UCSD-AML1 (cell line): ENCODE data around the gene KRTAP5-7.
A peak's percentile ranks its signal among the peaks of the same experiment; 100 is the strongest.
"Not testable (repeated sequence)": the region's sequence is repeated elsewhere in the genome, so short reads cannot be mapped to it uniquely, and the experiment has no call there.

ENCODE experiments used
- DNase-seq: peaks from one replicate; lab custom pipeline; 2025; ENCODE audit not compliant: unreplicated experiment; lab: John Stamatoyannopoulos, UW

KRTAP5-7 gene

DNA sequence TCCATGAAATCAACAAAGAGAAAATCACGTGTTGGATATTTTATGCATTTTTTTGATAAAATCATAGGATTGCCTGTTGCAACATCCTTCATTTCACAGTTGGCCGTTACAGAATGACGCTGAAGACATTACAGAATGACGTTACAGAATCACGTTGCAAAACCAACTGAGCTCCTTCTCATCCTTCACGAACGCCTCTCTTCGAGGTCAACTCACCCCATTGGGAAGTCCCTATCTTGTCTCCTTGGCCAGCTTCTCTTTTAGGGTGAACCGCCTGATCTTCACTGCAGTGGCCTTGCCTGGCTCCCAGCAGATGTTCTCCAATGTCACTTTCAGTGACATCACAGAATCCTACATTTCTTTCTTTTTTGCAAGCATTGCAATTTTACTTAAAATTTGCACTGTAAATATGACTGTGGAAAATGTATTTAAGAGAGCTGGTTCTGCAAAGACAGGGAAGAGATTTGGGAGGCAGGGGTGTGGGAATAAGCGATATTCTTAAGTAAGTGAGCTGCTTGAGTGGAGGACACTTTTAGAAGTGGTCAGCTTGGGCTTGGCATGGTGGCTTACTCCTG lies 5.1 kb downstream of the KRTAP5-7 start:
- no peak for DNase-seq

GRCh38 chr11:71534711-71535608 lies 7.9 kb downstream of the KRTAP5-7 start:
- not testable (repeated sequence) for DNase-seq

- no peak for DNase-seq
Measured at GRCh38 chr11:71535825-71536224, 8.8 kb downstream of the KRTAP5-7 start.

GRCh38 chr11:71537537-71537936 lies 10.5 kb downstream of the KRTAP5-7 start:
- no peak for DNase-seq

DNA sequence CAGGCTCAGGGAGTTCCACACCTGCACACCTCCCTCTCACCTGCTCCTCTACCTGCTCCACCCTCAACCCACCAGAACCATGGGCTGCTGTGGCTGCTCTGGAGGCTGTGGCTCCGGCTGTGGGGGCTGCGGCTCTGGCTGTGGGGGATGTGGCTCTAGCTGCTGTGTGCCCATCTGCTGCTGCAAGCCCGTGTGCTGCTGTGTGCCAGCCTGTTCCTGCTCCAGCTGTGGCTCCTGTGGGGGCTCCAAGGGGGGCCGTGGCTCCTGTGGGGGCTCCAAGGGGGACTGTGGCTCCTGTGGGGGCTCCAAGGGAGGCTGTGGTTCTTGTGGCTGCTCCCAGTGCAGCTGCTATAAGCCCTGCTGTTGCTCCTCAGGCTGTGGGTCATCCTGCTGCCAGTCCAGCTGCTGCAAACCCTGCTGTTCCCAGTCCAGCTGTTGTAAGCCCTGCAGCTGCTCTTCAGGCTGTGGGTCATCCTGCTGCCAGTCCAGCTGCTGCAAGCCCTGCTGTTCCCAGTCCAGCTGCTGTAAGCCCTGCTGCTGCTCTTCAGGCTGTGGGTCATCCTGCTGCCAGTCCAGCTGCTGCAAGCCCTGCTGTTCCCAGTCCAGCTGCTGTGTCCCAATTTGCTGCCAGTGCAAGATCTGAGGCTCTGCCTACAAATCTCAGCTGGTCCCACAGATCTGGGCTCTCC lies 11.1 kb downstream of the KRTAP5-7 start, which contains the start of gene KRTAP5-8:
Gene KRTAP5-8 (plus strand): TSS at position 49 of the 689 bp plus-strand sequence. CDS start 31 bp downstream, at position 80.
- DNase-seq, result not testable (repeated sequence)

- DNase-seq, result no peak
Measured at GRCh38 chr11:71538666-71538990, 11.6 kb downstream of the KRTAP5-7 start.

DNA sequence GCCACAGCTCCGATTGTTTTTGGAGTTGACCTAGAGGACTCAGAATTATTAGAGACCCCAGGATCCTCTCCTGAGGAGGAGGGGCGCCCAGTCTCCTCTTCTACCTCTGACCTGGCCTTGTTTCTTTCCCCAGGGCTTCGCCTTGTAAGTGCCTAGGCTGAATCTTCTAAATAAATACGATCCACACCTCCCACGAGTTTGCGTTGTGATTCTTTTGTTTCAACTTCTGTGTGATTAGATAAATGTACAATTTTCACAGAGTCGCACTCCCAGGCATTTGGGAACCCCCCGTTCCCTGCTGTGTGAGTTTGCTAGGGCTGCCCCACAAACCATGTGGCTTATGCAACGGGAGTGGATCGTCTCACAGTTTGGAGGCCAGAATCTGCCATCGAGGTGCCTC lies 11.9 kb downstream of the KRTAP5-7 start:
- DNase-seq, result no peak

- not testable (repeated sequence) for DNase-seq
Measured at GRCh38 chr11:71539971-71540370, 12.9 kb downstream of the KRTAP5-7 start.

GRCh38 chr11:71540521-71541304 lies 13.6 kb downstream of the KRTAP5-7 start:
- not testable (repeated sequence) for DNase-seq

DNA sequence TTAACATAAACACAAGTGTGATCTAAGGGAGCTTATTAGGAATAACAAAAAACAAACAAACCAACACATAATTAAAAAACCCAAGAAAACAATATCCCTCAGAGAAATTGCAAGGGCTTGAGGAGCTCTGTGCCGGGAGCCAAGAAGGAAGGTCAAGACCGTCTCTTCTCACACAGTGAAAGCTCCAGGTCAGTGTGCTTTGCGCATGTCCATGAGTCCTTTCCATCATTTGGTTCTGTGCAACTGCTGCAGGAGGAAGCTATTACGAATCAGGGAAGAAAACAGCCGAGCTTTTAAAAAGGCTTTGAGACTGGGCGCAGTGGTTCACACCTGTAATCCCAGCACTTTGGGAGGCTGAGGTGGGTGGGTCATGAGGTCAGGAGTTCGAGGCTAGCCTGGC lies 15.3 kb downstream of the KRTAP5-7 start:
- no peak for DNase-seq

DNA sequence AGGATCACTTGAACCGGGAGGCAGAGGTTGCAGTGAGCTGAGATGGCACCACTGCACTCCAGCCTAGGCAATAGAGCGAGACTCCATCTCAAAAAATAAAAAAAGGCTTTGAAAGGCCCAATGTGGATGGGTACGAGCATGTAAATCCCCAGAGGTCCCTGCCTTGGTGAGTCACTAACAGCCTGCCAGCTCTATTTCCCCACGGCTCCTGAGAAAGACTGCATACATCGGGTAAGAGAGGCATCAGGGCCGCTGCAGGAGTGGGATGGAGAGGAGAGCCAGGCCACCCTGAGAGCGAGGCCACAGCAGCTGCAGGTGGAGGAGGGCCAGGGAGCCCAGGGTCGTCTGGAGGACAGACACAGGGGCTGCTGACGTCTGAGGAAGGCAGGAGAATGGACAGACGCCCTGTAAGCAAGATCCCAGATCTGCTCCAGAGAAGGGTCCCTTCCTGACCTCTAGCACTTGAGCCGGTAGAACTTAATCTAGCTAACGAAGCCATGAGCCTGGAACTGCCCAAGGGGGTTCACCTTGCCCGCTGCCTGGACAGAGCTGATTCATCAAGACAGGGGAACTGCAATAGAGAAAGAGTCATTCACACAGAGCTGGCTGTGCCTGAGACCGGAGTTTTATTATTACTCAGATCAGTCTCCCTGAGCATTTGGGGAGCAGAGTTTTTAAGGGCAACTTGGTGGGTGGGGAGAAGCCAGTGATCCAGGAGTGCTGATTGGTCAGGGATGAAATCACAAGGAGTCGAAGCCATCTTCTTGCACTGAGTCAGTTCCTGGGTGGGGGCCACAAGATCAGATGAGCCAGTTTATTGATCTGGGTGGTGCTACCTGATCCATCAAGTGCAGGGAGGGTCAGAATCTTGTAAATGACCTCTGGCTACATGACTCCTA lies 16.1 kb downstream of the KRTAP5-7 start:
- DNase-seq, result no peak

GRCh38 chr11:71543866-71544265 lies 16.8 kb downstream of the KRTAP5-7 start:
- peak; percentile 17 for DNase-seq

DNA sequence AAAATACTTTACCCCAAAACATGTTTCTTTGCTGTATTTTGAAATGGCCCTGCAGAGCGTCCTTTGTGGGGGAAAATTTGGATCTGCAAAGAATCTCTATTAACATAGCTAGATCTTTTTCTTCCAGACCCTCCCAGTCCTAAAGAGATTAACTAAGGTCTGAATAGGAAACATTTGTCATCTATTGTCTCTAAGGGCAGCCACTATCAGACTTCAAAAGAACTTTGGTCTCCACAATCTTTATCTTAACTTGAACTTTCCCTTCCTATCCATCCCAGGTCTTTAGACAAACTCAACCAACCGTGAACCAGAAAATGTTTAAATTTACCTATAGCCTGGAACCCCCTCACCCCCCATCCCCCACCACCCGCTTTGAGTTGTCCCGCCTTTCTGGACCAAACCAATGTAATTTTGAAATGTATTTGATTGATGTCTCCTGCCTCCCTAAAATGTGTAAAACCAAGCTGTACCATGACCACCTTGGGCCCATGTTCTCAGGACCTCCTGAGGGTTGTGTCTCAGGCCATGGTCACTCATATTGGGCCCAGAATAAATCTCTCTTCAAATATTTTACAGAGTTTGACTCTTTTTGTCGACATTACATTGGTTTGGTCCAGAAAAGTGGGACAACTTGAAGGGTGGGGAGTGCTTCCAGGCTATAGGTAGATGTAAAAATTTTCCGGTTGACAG lies 17.6 kb downstream of the KRTAP5-7 start:
- DNase-seq, result no peak

GRCh38 chr11:71545405-71545966 lies 18.4 kb downstream of the KRTAP5-7 start:
- no peak for DNase-seq

GRCh38 chr11:71548120-71548519 lies 21.1 kb downstream of the KRTAP5-7 start, which contains the start of gene KRTAP5-9:
KRTAP5-9 (plus strand) TSS chr11:71548420; CDS start chr11:71548658, 238 bp downstream.
- DNase-seq, result no peak

DNA sequence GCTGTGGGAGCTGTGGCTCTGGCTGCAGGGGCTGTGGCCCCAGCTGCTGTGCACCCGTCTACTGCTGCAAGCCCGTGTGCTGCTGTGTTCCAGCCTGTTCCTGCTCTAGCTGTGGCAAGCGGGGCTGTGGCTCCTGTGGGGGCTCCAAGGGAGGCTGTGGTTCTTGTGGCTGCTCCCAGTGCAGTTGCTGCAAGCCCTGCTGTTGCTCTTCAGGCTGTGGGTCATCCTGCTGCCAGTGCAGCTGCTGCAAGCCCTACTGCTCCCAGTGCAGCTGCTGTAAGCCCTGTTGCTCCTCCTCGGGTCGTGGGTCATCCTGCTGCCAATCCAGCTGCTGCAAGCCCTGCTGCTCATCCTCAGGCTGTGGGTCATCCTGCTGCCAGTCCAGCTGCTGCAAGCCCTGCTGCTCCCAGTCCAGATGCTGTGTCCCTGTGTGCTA lies 21.7 kb downstream of the KRTAP5-7 start:
- no peak for DNase-seq

DNA sequence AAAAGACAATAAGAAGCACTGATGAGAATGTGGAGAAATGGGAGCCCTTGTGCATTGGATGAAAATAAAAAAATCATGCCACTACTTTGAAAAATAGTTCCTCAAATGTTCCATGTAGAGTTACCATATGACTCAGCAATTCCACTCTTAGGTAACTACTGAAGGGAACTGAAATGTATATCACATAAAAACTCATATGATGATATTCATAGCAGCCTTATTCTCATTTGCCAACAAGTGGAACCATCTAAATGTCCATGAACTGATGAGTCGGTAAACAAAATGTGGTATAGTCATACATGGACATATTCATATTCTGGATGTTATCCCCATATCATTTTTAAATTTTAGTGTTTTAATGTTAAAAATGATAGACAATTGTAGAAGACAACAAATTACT lies 24.6 kb downstream of the KRTAP5-7 start:
- DNase-seq, result no peak

GRCh38 chr11:71554996-71555395 lies 27.9 kb downstream of the KRTAP5-7 start:
- DNase-seq, result no peak

- DNase-seq, result no peak
Measured at GRCh38 chr11:71555508-71555907, 28.4 kb downstream of the KRTAP5-7 start.
